ENCODE results near the gene RXRA. TPM values are rescaled to one million over a fixed set of nuclear protein-coding genes. Genes with fewer than 3 reads are reported as not detected.

The RXRA gene
- total and polyA plus RNA-seq, 2 donors (not counting 1 experiment from before 2014, with no cell fraction given): 2.6 to 6.8 TPM

DNA sequence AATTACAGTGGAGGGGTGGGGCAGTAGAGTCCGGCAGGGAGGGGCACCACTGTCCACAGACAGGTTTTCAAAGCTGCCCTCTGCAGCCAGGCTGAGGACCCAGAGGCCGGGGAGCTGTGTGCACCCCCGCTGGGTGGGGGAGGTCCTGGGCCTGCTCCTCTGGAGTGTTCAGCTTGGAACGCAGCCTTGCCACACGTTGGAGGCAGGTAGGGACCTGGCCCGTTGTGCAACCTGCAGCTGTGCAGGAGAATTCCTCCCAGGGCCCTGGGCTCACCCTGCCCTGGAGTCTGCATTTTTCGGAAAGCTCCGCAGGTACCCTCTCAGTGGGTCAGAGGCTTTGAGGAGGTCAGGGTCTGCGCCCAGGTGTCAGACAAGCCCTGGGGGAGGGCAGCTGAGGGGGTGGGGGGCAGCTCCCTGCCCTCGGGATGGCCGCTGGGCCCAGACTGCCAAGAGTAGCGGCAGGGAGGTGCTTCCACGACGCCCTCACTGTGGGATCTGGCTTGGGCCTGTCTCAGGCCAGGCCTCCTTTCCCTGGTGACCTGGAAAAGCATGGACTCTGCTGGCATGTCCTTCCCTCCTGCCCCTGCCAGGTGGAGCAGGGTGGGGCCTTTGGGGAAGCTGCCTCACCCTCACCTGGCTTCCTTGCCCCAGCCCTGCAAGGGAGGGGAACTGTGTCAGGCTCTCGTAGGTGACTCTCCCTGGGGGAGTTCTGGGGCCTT is 29.5 kb downstream of the RXRA start:
- Histone ChIP-seq H3K79me2 (ENCODE audit: control insufficient read depth, insufficient read depth, low read length) (no peaks in the 10 kb centered on the region), H3K9me3 (ENCODE audit: control extremely low read depth in 1 of 3, control insufficient read depth in 2 of 3, insufficient read depth in 1 of 3, low read length in 2 of 3) (no peaks in the 10 kb centered on the region), H4K20me1 (ENCODE audit: control insufficient read depth, insufficient read depth, low read length, poor library complexity, severe bottlenecking) (no peaks in the 10 kb centered on the region), H3K4me3 (ENCODE audit: control extremely low read depth in 1 of 5, extremely low read depth in 1 of 5, insufficient read depth in 1 of 5, low read depth in 2 of 5, low read length in 4 of 5) (no peak overlapping the region), H3K36me3 (replicated peaks in 1 of 2; ENCODE audit: control extremely low read depth in 1 of 2, control insufficient read depth in 1 of 2, extremely low read depth in 1 of 2, insufficient read depth in 2 of 2, low read length in 1 of 2) (no peaks in the 10 kb centered on the region), H3K27ac (ENCODE audit: low read length in 2 of 2) (no peak overlapping the region), H2AFZ (ENCODE audit: insufficient read depth, low read depth, low read length, poor library complexity, severe bottlenecking) (no peak overlapping the region), H3K9ac (ENCODE audit: low read length) (no peak overlapping the region), H3K4me1 (ENCODE audit: control insufficient read depth in 2 of 2, insufficient read depth in 2 of 2, low read length in 2 of 2) (no peaks in the 10 kb centered on the region), H3K4me2 (replicated peaks; ENCODE audit: low read depth, low read length, poor library complexity, severe bottlenecking) (no peak overlapping the region), H3K27me3 (replicated peaks in 1 of 4; ENCODE audit: control extremely low read depth in 1 of 4, control insufficient read depth in 3 of 4, insufficient read depth in 4 of 4, low read length in 3 of 4) (no peaks in the 10 kb centered on the region)
- H3K27me3 Mint-ChIP-seq: no peaks in the 10 kb centered on the region
- ChIA-PET CTCF (no interaction called here), POLR2A (no interaction called here)
- ATAC-seq (ENCODE audit: low read depth) (no peak), DNase-seq (no peak)
- H3K9me3 Mint-ChIP-seq (ENCODE audit: insufficient read depth): no peaks in the 10 kb centered on the region
- H3K4me3 Mint-ChIP-seq: no peak overlapping the region
- intact Hi-C loops (cut with micrococcal nuclease): no loop called here
- 86% methylated on average over 13 of the region's 15 CpGs for WGBS (ENCODE audit: insufficient coverage)
- H3K4me1 Mint-ChIP-seq: no peaks in the 10 kb centered on the region
- TF ChIP-seq EZH2 (IDR thresholded peaks at IDR 0.05; ENCODE audit: borderline replicate concordance, insufficient read depth, low read depth, low read length, poor library complexity, severe bottlenecking) (no peak), CTCF (IDR thresholded peaks at IDR 0.05) (no peak)
- H3K27ac Mint-ChIP-seq: no peak overlapping the region
